Testis (tissue), 2 donors: ENCODE measurements around the gene TCERG1L.

Experiments
- CTCF ChIP-seq, 3 experiments: fragments of 450-650 bp in 2 of 3; fragments of 200-600 bp in 1 of 3; sonication (generic) in 1 of 3; IDR thresholded peaks; one replicate each; pipeline ENCODE4 v1.5.1; 2016 to 2019; ENCODE audit warnings: antibody characterized with exemption in 3 of 3, mild to moderate bottlenecking in 2 of 3, moderate library complexity in 1 of 3
- POLR2A ChIP-seq: fragments of 450-650 bp; IDR thresholded peaks from one replicate; pipeline ENCODE4 v1.6.1; 2017; ENCODE audit warnings: antibody characterized with exemption, mild to moderate bottlenecking, moderate library complexity

- TF ChIP-seq CTCF (IDR thresholded peaks at IDR 0.05) (no peak), POLR2A (no peak)
Measured at GRCh38 chr10:131211146-131211545, 100.4 kb downstream of the TCERG1L start.
